DMS79 treated with DMSO at 0.1 percent for 48 hours (cell line): ENCODE data around the gene TYRO3.
"Not testable (repeated sequence)": the region's sequence is repeated elsewhere in the genome, so short reads cannot be mapped to it uniquely, and the experiment has no call there.

ENCODE experiments used
- DNase-seq: peaks from one replicate; lab custom pipeline; 2025; lab: John Stamatoyannopoulos, UW

The TYRO3 gene

DNA sequence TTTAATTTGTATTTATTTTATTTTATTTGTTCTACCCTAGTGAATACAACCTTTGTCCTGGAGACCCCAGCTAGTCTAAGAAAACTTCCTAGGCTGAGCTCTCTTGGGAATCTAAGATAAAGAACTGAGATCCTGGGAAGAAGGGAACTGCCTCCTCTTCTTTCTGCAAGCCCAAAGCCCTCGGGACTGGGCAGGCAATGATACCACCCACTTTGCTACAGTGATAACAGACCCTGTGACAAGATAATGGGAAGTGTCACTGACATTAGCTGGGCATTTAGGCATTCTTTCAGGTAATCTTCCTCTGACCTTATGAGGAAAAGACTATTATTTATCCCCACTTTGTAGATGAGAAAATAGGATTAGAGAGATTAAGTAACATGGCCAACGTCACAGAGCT is 15.1 kb downstream of the TYRO3 start:
- DNase-seq: no peak

DNA sequence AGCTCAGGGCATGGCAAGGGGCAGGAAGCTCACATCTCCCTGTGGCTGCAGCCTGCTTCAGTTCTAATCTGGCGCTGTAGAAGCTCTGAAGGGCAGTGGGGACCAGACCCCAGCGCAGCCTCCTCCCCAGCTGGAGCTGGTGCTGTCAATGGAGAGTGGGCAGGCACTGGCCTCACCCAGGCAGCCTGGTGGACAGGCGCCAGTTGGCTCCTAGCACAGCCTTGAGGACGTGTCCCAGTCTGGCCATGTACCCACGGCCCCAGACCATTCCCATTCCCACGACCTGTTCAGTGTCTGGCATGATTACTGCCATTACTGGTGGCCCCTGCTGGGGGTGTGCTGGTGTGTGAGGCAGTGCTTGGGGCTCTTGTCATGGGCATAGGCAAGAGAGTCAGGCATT is 16.3 kb downstream of the TYRO3 start:
- DNase-seq: no peak

DNA sequence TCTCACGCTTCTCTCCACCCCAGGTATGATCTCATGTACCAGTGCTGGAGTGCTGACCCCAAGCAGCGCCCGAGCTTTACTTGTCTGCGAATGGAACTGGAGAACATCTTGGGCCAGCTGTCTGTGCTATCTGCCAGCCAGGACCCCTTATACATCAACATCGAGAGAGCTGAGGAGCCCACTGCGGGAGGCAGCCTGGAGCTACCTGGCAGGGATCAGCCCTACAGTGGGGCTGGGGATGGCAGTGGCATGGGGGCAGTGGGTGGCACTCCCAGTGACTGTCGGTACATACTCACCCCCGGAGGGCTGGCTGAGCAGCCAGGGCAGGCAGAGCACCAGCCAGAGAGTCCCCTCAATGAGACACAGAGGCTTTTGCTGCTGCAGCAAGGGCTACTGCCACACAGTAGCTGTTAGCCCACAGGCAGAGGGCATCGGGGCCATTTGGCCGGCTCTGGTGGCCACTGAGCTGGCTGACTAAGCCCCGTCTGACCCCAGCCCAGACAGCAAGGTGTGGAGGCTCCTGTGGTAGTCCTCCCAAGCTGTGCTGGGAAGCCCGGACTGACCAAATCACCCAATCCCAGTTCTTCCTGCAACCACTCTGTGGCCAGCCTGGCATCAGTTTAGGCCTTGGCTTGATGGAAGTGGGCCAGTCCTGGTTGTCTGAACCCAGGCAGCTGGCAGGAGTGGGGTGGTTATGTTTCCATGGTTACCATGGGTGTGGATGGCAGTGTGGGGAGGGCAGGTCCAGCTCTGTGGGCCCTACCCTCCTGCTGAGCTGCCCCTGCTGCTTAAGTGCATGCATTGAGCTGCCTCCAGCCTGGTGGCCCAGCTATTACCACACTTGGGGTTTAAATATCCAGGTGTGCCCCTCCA is 19.1 kb downstream of the TYRO3 start:
- DNase-seq: no peak

DNA sequence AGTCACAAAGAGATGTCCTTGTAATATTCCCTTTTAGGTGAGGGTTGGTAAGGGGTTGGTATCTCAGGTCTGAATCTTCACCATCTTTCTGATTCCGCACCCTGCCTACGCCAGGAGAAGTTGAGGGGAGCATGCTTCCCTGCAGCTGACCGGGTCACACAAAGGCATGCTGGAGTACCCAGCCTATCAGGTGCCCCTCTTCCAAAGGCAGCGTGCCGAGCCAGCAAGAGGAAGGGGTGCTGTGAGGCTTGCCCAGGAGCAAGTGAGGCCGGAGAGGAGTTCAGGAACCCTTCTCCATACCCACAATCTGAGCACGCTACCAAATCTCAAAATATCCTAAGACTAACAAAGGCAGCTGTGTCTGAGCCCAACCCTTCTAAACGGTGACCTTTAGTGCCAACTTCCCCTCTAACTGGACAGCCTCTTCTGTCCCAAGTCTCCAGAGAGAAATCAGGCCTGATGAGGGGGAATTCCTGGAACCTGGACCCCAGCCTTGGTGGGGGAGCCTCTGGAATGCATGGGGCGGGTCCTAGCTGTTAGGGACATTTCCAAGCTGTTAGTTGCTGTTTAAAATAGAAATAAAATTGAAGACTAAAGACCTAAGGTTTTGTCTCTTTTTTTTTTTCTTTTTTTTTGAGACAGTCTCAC is 19.8 kb downstream of the TYRO3 start:
- DNase-seq: no peak

DNA sequence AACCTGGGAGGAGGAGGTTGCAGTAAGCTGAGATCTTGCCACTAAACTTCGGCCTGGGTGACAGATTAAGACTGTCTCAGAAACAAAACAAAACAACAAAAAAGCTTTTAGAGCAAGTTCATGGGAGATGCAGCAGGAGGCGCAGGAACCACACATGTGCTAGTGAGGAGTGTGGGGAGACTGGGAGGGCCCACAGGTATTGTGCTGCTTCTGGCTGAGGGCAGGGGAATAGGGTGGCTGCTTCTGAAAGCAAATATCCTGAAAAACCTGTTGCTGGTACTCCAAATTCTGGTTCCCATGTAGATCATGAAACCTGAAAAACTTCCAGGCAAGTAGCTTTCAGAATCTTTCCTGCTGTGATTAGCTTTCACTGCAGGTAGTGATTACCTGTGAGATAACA is 22.1 kb downstream of the TYRO3 start:
- no peak for DNase-seq

DNA sequence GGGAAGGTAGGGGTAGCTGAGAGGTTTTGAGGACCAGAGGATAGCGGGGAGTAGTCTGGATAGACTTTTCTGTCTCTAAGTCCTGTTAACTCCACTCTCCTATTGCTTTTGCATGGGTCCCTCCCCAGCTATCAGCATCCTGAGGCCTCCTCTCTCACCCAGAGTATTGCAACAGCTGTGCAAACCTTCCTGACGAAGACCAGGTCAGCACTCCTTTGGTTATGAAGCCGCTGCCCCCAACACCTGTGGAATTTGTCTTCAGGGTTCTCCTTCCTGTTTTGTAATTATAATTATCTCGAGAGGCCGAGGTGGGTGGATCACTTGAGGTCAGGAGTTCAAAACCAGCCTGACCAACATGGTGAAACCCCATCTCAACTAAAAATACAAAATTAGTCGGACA is 24.8 kb downstream of the TYRO3 start:
- DNase-seq: no peak

DNA sequence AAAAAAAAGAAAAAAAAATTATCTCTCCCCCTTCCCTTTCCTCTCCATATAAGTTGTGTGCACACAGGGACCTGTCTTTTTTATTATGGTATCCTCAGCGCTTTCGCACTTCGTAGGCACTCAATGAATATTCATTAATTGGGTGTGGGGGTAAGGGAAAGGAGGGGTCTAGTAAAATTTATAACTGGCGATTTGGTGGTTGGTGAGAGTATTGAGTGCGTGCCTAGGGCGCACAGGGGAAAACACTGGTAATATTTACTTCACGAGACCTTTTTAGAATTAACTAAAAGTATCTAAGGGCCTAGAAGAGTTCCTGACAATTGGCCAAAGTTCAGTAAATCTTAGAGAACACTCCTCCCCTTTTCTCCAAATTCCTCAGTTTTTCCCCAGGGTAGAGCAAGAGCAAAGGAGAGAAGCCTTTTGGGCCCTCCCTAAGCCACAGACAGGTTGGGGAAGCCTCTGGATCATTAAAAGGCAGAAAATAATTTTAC is 25.7 kb downstream of the TYRO3 start:
- no peak for DNase-seq

DNA sequence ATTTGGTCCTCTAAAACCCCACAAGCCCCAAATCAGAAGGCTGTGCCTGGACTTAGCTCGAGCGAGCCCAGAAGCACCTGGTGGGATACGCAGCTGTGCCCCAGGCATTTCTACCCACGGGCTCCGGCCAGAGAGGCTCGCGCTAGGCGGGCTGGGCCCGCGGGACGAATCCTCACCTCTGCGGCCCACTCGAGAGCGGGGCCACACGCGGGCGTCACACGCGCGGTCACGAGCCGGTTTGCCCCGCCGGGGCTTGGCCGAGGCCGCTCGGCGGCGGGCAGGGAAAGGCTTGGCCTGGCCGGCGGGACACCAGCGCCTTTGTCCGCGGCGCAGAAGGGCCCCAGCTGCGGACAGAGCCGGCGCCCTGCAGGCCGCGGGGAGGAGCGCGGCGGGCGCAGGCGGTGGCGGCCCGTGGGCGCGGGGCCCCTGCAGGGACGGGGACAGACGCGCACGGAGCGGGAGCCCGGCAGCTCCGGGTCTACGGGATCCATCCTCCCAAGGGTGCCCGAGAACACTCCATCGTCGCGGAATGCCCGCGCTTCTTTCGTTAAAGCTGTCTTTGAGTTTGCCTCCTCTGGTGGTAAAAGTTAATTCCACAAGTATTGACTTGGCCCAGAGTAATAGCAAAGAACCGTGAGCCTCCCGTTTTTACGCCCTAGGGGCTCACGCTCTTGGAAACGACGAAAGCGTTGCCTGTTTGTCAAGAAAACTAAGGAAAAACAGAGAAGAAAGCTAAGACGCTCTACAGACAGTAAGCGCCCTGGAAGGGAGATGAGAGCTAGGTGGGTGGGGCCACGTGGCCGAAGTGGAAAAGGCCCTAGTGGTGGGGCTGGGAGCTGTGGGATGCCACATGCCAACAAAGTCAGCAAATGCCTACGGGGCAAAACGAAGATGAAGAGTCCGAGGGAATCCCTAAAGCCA is 26.4 kb downstream of the TYRO3 start:
- no peak for DNase-seq

DNA sequence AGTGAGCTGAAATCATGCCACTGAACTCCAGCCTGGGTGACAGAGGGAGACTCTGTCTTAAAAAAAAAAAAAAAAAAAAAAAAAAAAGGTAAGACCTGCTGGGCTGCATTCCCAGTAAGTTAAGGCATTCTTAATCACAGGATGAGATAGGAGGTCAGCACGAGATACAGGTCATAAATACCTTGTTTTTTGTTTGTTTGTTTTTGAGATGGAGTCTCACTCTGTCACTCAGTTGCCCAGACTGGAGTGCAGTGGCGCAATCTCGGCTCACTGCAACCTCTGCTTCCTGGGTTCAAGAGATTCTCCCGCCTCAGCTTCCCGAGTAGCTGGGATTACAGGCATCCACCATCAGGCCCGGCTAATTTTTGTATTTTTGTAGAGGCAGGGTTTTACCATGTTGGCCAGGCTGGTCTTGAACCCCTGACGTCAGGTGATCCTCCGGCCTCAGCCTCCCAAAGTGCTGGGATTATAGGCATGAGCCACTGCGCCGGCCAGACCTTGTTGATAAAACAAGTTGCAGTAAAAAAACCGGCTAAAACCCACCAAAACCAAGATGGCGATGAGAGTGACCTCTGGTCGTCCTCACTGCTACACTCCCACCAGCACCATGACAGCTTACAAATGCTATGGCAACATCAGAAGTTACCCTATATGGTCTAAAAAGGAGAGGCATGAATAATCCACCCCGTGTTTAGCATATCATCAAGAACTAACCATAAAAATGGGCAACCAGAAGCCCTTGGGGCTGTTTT is 27.7 kb downstream of the TYRO3 start:
- not testable (repeated sequence) for DNase-seq

DNA sequence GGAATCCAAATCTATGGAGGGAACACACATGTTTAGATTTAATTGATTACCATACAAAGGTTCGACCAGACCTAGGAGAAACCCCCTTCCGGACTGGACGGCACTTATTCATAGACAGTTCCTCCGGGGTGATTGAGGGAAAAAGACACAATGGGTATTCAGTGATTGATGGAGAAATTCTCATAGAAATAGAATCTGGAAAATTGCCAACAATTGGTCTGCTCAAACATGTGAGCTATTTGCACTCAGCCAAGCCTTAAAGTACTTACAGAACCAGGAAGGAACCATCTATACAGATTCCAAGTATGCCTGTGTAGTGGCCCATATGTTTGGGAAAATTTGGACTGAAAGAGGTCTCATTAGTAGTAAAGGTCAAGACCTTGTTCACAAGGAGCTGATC is 30.0 kb downstream of the TYRO3 start:
- not testable (repeated sequence) for DNase-seq

DNA sequence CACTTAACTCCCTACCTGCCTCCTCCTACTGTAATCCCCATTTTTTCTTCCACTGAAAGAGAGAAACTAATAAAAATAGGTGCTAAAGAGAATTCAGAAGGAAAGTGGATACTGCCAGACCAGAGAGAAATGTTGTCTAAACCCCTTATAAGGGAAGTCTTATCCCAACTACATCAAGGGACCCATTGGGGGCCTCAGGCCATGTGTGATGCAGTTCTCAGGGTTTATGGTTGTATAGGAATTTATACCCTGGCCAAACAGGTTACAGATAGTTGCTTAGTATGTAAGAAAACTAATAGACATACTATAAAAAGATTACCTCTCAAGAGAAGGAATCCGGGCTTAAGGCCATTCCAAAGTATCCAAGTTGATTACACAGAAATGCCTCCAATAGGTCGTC is 30.6 kb downstream of the TYRO3 start:
- not testable (repeated sequence) for DNase-seq

DNA sequence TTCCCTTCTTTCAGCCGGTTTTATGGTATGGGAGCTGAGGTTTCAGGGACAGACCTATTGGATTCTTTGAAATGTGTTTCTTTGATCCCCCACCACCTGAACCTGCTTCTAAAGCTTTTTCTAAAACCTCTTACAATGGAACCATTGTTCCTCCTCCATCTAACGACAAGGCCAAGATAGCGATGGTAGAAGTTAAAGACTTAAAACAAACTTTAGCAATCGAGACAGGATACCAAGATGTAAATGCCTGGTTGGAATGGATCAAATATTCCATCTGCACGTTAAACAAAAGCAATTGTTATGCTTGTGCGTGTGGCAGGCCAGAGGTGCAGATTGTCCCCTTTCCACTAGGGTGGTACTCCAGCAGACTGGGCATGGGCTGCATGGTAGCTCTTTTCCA is 32.2 kb downstream of the TYRO3 start:
- DNase-seq: not testable (repeated sequence)

DNA sequence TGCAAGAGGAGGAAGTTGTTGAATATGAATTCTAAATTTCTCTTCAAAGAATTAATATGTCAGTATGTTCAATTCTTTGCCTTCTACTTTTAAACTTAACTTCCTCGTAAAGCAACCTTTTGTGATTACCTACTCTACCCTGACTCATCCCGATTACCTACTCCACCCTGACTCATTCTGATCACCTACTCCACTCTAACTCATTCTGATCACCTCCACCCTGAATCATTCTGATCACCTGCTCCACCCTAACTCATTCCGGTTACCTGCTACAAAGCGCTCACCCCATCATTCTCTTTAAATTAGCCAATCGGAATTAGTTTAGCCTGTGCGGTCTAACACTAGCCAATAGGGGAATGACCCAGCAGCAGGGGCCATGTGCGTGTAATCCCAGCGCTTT is 33.7 kb downstream of the TYRO3 start:
- DNase-seq: not testable (repeated sequence)

DNA sequence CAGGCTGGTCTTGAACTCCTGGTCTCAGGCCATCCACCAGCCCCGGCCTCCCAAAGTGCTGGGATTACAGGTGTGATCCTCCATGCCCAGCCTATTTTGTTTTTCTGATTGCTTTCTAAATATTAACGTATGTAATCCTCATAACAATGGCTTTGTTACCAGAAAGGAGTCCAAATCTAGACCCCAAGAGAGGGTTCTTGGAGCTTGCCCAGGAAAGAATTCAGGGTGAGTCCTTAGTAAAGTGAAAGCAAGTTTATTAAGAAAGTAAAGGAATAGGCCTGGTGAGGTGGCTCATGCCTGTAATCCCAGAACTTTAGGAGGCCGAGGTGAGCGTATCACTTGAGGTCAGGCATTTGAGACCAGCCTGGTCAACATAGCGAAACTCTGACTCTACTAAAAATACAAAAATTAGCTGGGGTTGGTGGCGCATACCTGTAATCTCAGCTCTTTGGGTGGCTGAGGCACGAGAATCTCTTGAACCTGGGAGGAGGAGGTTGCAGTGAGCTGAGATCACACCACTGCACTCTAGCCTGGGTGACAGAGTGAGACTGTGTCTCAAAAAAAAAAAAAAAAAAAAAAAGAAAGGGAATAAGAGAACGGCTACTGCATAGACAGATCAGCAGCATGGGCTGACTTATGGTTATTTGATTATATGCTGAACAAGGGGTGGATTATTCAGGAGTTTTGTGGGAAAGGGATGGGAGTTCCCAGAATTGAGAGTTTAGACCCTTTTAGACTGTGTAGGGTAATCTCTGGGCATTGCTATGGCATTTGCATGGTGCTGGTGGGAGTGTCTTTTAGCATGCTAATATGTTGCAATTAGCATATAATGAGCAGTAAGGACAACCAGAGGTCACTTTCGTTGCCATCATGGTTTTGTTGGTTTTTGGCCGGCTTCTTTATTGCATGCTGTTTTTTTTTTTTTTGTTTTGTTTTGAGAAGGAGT is 36.1 kb downstream of the TYRO3 start:
- no peak for DNase-seq

DNA sequence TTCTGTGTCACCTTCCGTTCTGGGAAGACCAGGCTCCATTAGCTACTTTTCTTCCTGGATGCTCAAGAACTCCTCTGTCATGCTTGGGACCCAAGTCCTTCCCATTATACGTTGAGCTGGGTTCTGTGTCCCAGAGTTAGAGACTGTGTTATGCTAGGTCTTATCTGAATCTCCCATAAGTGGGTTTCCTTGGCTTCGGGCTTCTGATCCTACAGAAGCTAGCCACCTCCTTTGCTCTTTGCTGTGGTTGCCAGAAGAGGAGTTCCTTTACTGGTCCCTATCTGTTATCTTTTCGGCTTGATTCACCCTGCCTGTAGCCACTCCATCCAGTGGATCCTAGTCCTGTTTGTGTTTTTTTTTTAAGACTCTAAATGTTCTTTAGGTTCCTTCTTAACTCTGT is 38.0 kb downstream of the TYRO3 start:
- DNase-seq: no peak

DNA sequence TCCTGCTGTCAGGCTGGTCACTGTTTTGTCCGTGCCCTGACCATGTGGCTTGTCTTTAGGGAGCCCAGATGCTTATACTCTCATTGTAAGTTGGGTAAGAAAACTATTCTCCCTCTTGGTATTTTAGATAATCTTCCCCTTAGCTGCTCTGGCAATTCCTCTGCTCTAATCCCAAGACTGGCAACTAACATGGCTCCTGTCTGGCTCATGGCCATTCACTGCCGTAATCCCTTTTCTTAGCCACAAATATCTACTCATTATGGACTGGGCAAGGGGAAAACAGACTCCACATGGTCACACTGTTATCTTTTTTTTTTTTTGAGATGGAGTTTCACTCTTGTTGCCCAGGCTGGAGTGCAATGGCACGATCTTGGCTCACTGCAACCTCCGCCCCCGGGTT is 38.8 kb downstream of the TYRO3 start:
- DNase-seq: no peak

DNA sequence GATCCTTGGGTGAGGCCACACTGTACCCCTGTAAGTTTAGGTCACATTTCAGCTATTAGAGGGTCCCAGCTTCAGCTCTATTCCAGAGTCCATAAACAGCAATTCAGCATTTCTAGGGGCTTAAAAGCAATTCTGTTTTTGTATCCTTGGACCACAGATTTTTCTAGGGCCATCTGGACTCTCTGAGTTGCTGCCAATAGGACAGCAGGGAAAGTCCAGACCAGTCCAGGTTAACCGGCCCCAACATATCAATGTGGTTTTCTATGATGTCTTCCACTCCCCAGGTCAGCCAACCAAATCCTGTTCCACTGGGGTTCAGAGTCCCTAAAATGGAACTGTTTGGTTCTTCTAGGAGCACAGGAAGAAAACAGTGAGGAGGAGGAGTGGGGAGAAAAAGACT is 40.0 kb downstream of the TYRO3 start:
- DNase-seq: no peak

DNA sequence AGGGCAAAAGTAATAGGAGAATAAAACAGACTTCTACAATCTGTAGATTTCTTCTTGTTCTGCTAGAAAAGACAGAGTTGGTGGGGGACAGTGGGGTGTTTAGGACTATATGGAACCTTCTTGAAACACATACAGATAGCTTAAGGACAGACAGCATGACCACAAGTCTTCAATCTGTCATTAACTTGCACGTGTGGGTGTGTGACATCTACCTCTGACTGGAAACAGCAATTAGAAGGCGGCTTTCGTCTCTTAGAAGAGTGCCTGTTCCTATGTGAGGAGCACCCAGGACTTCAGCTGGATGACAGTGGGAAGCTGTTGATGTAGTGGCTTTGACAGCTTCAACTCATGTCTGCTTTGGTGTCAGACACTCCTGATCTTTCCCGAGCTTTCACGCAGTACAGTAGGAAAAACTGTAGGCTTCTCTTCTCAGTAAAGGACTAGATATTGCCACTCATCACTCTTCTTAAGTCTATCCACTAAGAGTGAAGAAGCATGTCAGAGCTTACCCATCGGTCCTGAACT is 44.5 kb downstream of the TYRO3 start:
- DNase-seq: no peak

DNA sequence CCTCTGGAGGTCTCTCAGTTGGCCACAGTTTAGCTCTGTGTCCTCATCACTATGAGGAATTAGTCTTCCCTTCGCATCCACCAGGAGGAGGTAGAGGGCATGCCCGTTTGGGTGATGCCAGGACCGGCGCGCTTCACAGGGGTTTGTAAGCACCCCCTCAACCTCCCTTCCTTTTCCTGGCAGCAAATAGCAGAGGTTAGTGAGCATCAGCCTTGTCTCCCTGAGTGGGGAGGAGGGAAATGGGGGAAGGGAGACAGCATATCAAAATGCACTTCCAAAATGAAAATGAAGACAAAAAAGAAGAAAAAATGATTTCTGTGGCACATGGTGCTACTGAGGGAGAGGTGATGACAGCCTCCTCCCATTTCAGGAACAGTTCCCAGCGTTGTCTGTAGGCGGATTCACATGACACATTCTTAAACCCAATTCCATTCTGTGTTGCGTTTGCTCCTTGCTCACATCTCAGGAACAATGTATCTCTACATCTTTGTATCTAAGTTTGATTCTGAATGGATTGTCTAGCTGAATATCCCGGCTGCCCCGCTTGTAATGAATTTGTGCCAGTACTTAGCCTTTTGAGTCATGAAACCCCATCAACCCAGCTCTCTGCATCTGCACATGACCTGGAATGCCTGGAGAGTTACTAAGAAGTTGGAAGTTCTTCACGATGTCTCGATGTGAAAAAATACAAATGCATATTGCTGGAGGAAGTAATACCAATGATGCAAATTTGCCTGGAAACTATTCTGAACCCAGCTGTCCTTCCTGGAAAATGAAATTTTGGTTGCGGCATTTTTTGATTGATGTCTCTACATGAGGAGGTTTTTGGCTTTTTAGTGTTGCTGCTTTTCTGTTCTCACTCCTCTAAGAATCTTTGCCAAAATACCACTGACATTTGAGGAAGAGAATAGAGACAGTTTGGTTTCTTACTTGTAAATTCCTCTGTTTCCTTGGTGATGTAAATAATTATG is 45.2 kb downstream of the TYRO3 start:
- DNase-seq: peak; percentile 33
